ENCODE results near the gene NOMO2.
"Not testable (repeated sequence)": the region's sequence is repeated elsewhere in the genome, so short reads cannot be mapped to it uniquely, and the experiment has no call there.

Gene NOMO2

GRCh38 chr16:18498430-18498829 lies 63.5 kb downstream of the NOMO2 start:
- not testable (repeated sequence) for FAIRE-seq

- FAIRE-seq = not testable (repeated sequence)
Measured at GRCh38 chr16:18497032-18497431, 64.9 kb downstream of the NOMO2 start.

GRCh38 chr16:18492118-18492897 lies 69.6 kb downstream of the NOMO2 start:
- FAIRE-seq = not testable (repeated sequence)

- not testable (repeated sequence) for FAIRE-seq
Measured at GRCh38 chr16:18436025-18436424, 125.9 kb downstream of the NOMO2 start.

- FAIRE-seq = peak; percentile 61
Measured at GRCh38 chr16:18415827-18416226, 146.1 kb downstream of the NOMO2 start.

GRCh38 chr16:18409532-18410293 lies 152.2 kb downstream of the NOMO2 start:
- not testable (repeated sequence) for FAIRE-seq

GRCh38 chr16:18401851-18402657 lies 159.8 kb downstream of the NOMO2 start:
- not testable (repeated sequence) for FAIRE-seq

GRCh38 chr16:18401159-18401558 lies 160.7 kb downstream of the NOMO2 start:
- FAIRE-seq = not testable (repeated sequence)

GRCh38 chr16:18394363-18394762 lies 167.5 kb downstream of the NOMO2 start:
- FAIRE-seq = not testable (repeated sequence)

- FAIRE-seq = not testable (repeated sequence)
Measured at GRCh38 chr16:18387767-18388166, 174.1 kb downstream of the NOMO2 start.

- FAIRE-seq = not testable (repeated sequence)
Measured at GRCh38 chr16:18386517-18386916, 175.4 kb downstream of the NOMO2 start.

GRCh38 chr16:18385285-18385684 lies 176.6 kb downstream of the NOMO2 start:
- FAIRE-seq = not testable (repeated sequence)

- FAIRE-seq = not testable (repeated sequence)
Measured at GRCh38 chr16:18384869-18385268, 177.0 kb downstream of the NOMO2 start.

GRCh38 chr16:18384098-18384636 lies 177.7 kb downstream of the NOMO2 start:
- not testable (repeated sequence) for FAIRE-seq

GRCh38 chr16:18382696-18383095 lies 179.2 kb downstream of the NOMO2 start:
- FAIRE-seq = not testable (repeated sequence)
